Motor neuron (in vitro differentiated cells): Measurements from ENCODE around the gene SPTBN4. TPM values are rescaled to one million over a fixed set of nuclear protein-coding genes. Genes with fewer than 3 reads are reported as not detected.
"Not testable (repeated sequence)": the region's sequence is repeated elsewhere in the genome, so short reads cannot be mapped to it uniquely, and the experiment has no call there.

Experiments
- ATAC-seq, 8 experiments: fragments of 200-7000 bp; cut with Tn5 transposase; replicated peaks in 6 of 8; 2 replicates each; pipeline ENCODE4 v1.8.0; 2021; ENCODE audit warnings: mild to moderate bottlenecking in 8 of 8, moderate library complexity in 8 of 8
- H3K27ac ChIP-seq, 2 donors: fragments of 250-450 bp; sonication (Bioruptor Pico); 2 replicates each; pipeline ENCODE4 v1.9.0; 2021; ENCODE audit warnings: antibody characterized with exemption in 2 of 2, mild to moderate bottlenecking in 2 of 2, moderate library complexity in 1 of 2
- H3K4me1 ChIP-seq, 2 donors: fragments of 250-450 bp; sonication (Bioruptor Pico); replicated peaks in 1 of 2; 2 replicates each; pipeline ENCODE4 v1.6.1; 2021; ENCODE audit warnings: antibody characterized with exemption in 2 of 2, mild to moderate bottlenecking in 2 of 2, moderate library complexity in 1 of 2
- H3K4me3 ChIP-seq, 5 donors: fragments of 250-450 bp; sonication (Bioruptor Pico); 2 replicates each; pipeline ENCODE4 v1.9.0; 2021; ENCODE audit warnings: antibody characterized with exemption in 5 of 5, mild to moderate bottlenecking in 5 of 5, moderate library complexity in 4 of 5
- WGBS, 10 experiments: fragments of 450-650 bp; shearing (Covaris generic); methylation state at CpG; one replicate each; pipeline ENCODE4 v1.0.0; 2022; 5-methylcytosine and 5-hydroxymethylcytosine counted together
- in situ Hi-C, 9 experiments: fragments of 400-800 bp; cut with MboI; loops; one replicate each; pipeline ENCODE4 v1.15.0; 2021; ENCODE audit warnings: low sequenced_read_pairs in 9 of 9, low pct_unique_long_range_greater_than_20kb in 2 of 9; ENCODE audit not compliant: unreplicated experiment in 9 of 9
- total RNA-seq, 8 experiments: library from RNA; unstranded; fragments of 300-600 nt; gene quantifications; 2 replicates each; pipeline versions ENCODE4 v1.2.3 to v1.2.4, GENCODE V29; 2022

The SPTBN4 gene
- total RNA-seq, 8 experiments from 2014 or later, result 0.56 to 10.1 (median 3.0) TPM

- H3K4me1 ChIP-seq, H3K27ac ChIP-seq, in situ Hi-C loops, ATAC-seq, H3K4me3 ChIP-seq: not testable (repeated sequence)
- WGBS, 10 experiments, result 66 to 97% (median 80%) methylated on average over 1 to 14 of the region's 15 CpGs
These were observed 9.3 kb downstream of the SPTBN4 start for GRCh38 chr19:40475878-40476644.

- Histone ChIP-seq H3K27ac (no peak overlapping the region), H3K4me3 (no peak overlapping the region), H3K4me1 (no peaks in the 10 kb centered on the region)
- 50 to 90% (median 70%) methylated on average over 1 to 3 of the region's 3 CpGs; no CpG with 5 or more reads in 6 of the 10 experiments for WGBS, 10 experiments
- in situ Hi-C loops, result no loop called here
- ATAC-seq, result no peak
These were observed 19.2 kb downstream of the SPTBN4 start for GRCh38 chr19:40486017-40486416.

DNA sequence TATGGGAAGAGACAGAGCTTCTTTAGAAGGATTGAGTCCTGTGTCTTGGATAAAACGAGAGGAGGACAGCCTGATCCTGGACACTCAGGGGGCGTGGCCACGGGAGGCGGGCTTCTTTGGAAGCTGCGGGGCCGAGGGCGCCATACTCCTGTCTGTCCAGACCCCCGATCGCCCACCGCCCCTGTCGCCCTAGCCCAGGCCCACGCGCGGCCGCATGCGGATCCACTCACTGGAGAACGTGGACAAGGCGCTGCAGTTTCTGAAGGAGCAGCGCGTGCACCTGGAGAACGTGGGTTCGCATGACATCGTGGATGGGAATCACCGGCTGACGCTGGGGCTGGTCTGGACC lies 23.1 kb downstream of the SPTBN4 start:
- in situ Hi-C loops, result no loop called here
- WGBS, 10 experiments, result 0 to 100% (median 79%) methylated on average over 1 to 7 of the region's 25 CpGs; no CpG with 5 or more reads in 4 of the 10 experiments
- no peaks in the 10 kb centered on the region for H3K4me1 ChIP-seq
- H3K4me3 ChIP-seq, result no peak overlapping the region
- H3K27ac ChIP-seq, result no peak overlapping the region
- ATAC-seq, result no peak

- in situ Hi-C loops, result no loop called here
- ATAC-seq, result no peak
- no peak overlapping the region for H3K4me3 ChIP-seq
- no peak overlapping the region for H3K27ac ChIP-seq
- H3K4me1 ChIP-seq, result no peaks in the 10 kb centered on the region
- 20 to 100% (median 57%) methylated on average over 1 to 3 of the region's 3 CpGs; no CpG with 5 or more reads in 3 of the 10 experiments for WGBS, 10 experiments
These were observed 25.5 kb downstream of the SPTBN4 start for GRCh38 chr19:40492274-40492673.

GRCh38 chr19:40493778-40494177 lies 27.0 kb downstream of the SPTBN4 start:
- Histone ChIP-seq H3K27ac (no peak overlapping the region), H3K4me1 (no peaks in the 10 kb centered on the region), H3K4me3 (no peak overlapping the region)
- in situ Hi-C loops, result no loop called here
- 0 to 37% (median 20%) methylated on average over 1 to 2 of the region's 4 CpGs; no CpG with 5 or more reads in 4 of the 10 experiments for WGBS, 10 experiments
- ATAC-seq, result no peak

- 0 to 56% (median 18%) methylated on average over 1 of the region's 1 CpG; no CpG with 5 or more reads in 1 of the 10 experiments for WGBS, 10 experiments
- in situ Hi-C loops, result no loop called here
- ATAC-seq, result no peak
- H3K27ac ChIP-seq, result no peak overlapping the region
- no peak overlapping the region for H3K4me3 ChIP-seq
- H3K4me1 ChIP-seq, result no peaks in the 10 kb centered on the region
These were observed 27.5 kb downstream of the SPTBN4 start for GRCh38 chr19:40494191-40494838.

DNA sequence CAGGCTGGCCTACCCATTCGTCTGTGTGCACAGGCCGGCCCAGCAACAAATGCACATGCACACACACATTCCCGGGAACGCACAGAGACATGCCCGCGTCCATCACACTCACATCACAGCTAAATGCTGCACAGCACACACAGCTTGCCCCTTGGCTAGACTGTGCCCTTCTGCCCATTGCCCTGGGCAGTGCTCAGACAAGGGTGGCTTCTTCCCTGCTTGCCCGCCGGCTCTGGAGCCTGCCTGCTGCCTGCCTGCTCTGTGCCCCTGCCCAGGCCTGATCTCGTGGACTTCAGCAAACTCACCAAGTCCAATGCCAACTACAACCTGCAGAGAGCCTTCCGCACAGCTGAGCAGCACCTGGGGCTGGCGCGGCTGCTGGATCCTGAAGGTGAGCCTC lies 30.4 kb downstream of the SPTBN4 start:
- Histone ChIP-seq H3K4me3 (no peak overlapping the region), H3K27ac (no peak overlapping the region), H3K4me1 (peaks cover under 1 to 2% of the 10 kb centered on the region in 2 donors)
- in situ Hi-C loops, result no loop called here
- 40 to 94% (median 80%) methylated on average over 1 to 8 of the region's 12 CpGs; no CpG with 5 or more reads in 3 of the 10 experiments for WGBS, 10 experiments
- no peak for ATAC-seq

DNA sequence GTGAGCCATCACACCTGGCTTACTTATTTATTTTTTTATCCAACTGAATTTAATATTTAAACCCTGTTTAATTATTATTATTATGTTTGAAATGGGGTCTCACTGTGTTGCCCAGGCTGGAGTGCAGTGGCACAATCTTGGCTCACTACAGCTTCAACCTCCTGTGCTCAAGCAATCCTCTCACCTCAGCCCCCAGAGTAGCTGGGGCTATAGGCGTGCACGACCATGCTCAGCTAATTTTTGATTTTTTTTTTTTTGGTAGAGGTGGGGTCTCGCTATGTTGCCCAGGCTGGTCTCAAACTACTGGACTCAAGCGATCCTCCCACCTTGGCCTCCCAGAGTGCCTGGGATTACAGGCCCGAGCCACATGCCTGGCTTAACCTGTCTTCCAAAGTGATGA lies 32.5 kb downstream of the SPTBN4 start:
- no peak overlapping the region for H3K27ac ChIP-seq
- in situ Hi-C loops, result no loop called here
- H3K4me1 ChIP-seq, result peaks cover 18 to 20% of the 10 kb centered on the region in 2 donors
- no peak for ATAC-seq
- H3K4me3 ChIP-seq, result no peak overlapping the region
- 0 to 100% (median 60%) methylated on average over 1 to 4 of the region's 5 CpGs; no CpG with 5 or more reads in 3 of the 10 experiments for WGBS, 10 experiments

DNA sequence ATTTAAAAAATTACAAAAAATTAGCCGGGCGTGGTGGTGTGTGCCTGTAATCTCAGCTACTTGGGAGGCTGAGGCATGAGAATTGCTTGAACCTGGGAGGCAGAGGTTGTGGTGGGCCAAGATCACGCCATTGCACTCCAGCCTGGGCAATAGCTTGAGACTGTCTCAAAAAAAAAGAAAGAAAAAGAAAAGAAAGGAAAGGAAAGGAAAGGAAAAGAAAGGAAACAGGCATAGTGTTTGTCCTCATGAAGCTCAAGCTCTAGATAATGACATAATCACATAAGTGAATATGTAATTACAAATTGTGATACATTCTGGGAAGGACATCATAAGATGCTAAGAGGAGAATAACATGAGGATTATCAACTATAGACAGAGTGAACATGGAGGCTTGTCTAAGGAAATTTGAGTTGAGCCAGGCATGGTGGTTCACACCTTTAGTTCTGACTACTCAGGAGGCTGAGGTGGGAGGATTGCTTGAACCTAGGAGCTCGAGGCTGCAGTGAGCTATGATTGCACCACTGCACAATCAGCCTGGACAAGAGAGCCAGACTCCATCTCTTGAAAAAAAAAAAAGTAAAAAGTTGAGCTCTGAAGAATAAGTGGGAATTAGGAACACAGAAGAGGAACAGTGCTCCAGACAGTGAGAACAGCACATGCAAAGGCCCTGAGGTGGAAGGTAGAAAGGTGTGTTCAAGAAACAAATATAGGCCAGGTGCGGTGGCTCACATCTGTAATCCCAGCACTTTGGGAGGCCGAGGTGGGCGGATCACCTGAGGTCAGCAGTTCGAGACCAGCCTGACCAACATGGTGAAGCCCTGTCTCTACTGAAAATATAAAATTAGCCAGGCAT lies 34.1 kb downstream of the SPTBN4 start:
- H3K4me1 ChIP-seq, result peaks cover 18 to 20% of the 10 kb centered on the region in 2 donors
- ATAC-seq, in situ Hi-C loops, H3K4me3 ChIP-seq, H3K27ac ChIP-seq: not testable (repeated sequence)
- WGBS, 10 experiments, result 45 to 97% (median 64%) methylated on average over 3 to 8 of the region's 8 CpGs

GRCh38 chr19:40501599-40501998 lies 34.8 kb downstream of the SPTBN4 start:
- H3K4me1 ChIP-seq, result peaks cover 18 to 20% of the 10 kb centered on the region in 2 donors
- no peak overlapping the region for H3K4me3 ChIP-seq
- in situ Hi-C loops, result no loop called here
- WGBS, 10 experiments, result 30 to 100% (median 75%) methylated on average over 1 to 4 of the region's 4 CpGs; no CpG with 5 or more reads in 3 of the 10 experiments
- no peak overlapping the region for H3K27ac ChIP-seq
- ATAC-seq, result no peak

- no peak for ATAC-seq
- WGBS, 10 experiments, result 30 to 87% (median 50%) methylated on average over 1 to 5 of the region's 13 CpGs; no CpG with 5 or more reads in 5 of the 10 experiments
- Histone ChIP-seq H3K4me3 (no peak overlapping the region), H3K27ac (no peak overlapping the region), H3K4me1 (peaks cover 18 to 20% of the 10 kb centered on the region in 2 donors)
- in situ Hi-C loops, result no loop called here
These were observed 35.3 kb downstream of the SPTBN4 start for GRCh38 chr19:40502081-40502480.

DNA sequence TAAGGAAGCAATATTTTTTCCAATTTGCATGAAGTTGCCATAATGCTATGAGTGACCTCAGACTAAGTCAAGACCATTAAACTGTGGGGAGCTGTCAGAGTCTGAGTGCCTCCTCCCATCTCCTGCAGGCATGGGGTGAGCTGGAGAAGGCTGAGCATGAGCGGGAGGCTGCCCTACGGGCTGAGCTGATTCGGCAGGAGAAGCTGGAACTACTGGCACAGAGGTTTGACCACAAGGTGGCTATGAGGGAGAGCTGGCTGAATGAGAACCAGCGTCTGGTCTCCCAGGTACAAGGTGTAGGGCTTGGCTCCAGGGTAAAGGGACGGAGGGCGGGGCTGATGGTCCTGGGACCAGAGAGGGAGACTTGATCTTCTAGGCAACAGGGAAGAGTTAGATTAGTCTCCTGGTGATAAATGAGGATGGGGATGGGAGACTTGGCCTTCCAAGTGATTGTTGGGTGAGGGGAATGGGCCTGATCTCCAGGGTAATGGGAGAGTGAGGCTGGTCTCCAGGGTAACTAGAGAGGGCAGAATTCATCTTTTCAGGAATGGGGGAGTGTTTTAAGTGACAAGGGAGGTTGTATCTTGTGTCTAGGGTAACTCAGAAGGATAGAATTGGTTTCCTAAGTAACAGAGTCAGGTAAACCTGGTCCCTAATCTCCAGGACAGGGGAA lies 36.0 kb downstream of the SPTBN4 start:
- H3K4me3 ChIP-seq, result no peak overlapping the region
- H3K4me1 ChIP-seq, result peaks cover 18 to 20% of the 10 kb centered on the region in 2 donors
- H3K27ac ChIP-seq, result peak overlapping the region in 1 of 2 donors; percentile 35
- WGBS, 10 experiments, result 10 to 70% (median 38%) methylated on average over 2 to 5 of the region's 6 CpGs; no CpG with 5 or more reads in 5 of the 10 experiments
- ATAC-seq, result peak; percentile 39 to 98 (median 64)
- in situ Hi-C loops, result no loop called here
